ENCODE data around the gene LBHD2.
"Not testable (repeated sequence)": the region's sequence is repeated elsewhere in the genome, so short reads cannot be mapped to it uniquely, and the experiment has no call there.

- TF ChIP-seq CTCF (IDR thresholded peaks at IDR 0.05; ENCODE audit: insufficient read depth, low read length); POLR2AphosphoS5 (IDR thresholded peaks at IDR 0.05; ENCODE audit: low read depth); SPI1 (IDR thresholded peaks at IDR 0.05; ENCODE audit: borderline replicate concordance, low read depth); GABPA (IDR thresholded peaks at IDR 0.05; ENCODE audit: low read depth): not testable (repeated sequence)
- TF ChIP-seq, protein P1, sequence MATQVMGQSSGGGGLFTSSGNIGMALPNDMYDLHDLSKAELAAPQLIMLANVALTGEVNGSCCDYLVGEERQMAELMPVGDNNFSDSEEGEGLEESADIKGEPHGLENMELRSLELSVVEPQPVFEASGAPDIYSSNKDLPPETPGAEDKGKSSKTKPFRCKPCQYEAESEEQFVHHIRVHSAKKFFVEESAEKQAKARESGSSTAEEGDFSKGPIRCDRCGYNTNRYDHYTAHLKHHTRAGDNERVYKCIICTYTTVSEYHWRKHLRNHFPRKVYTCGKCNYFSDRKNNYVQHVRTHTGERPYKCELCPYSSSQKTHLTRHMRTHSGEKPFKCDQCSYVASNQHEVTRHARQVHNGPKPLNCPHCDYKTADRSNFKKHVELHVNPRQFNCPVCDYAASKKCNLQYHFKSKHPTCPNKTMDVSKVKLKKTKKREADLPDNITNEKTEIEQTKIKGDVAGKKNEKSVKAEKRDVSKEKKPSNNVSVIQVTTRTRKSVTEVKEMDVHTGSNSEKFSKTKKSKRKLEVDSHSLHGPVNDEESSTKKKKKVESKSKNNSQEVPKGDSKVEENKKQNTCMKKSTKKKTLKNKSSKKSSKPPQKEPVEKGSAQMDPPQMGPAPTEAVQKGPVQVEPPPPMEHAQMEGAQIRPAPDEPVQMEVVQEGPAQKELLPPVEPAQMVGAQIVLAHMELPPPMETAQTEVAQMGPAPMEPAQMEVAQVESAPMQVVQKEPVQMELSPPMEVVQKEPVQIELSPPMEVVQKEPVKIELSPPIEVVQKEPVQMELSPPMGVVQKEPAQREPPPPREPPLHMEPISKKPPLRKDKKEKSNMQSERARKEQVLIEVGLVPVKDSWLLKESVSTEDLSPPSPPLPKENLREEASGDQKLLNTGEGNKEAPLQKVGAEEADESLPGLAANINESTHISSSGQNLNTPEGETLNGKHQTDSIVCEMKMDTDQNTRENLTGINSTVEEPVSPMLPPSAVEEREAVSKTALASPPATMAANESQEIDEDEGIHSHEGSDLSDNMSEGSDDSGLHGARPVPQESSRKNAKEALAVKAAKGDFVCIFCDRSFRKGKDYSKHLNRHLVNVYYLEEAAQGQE (IDR thresholded peaks at IDR 0.05; ENCODE audit: insufficient replicate concordance, low read depth) = not testable (repeated sequence)
Observed at GRCh38 chr14:103119527-103119926, 35.5 kb downstream of the LBHD2 start.

All from HL-60 (cell line).